GM23338 (cell line): ENCODE results near the gene SEMA4A. TPM values are rescaled to one million over a fixed set of nuclear protein-coding genes. Genes with fewer than 3 reads are reported as not detected.

ENCODE experiments used
- ATAC-seq: fragments of 200-7000 bp; cut with Tn5 transposase; 3 replicates; pipeline ENCODE4 v1.9.1; 2020
- DNase-seq: peaks from one replicate; pipeline ENCODE4 v3.0.0-alpha.2; 2015; ENCODE audit warnings: low spot score
- H2AFZ ChIP-seq: fragments of 200-600 bp; sonication (generic); 2 replicates; pipeline ENCODE4 v1.8.0; 2016; ENCODE audit warnings: antibody characterized with exemption, mild to moderate bottlenecking, moderate library complexity
- H3F3A ChIP-seq: fragments of 200-600 bp; sonication (generic); replicated peaks from 2 replicates; pipeline ENCODE4 v1.8.0; 2017; ENCODE audit warnings: antibody characterized with exemption, mixed run types, low read depth
- H3K27ac ChIP-seq: fragments of 200-600 bp; sonication (generic); 2 replicates; pipeline ENCODE4 v1.6.1; 2016; ENCODE audit warnings: low read depth
- H3K27me3 ChIP-seq: fragments of 200-600 bp; sonication (generic); 2 replicates; pipeline ENCODE4 v1.8.0; 2016; ENCODE audit warnings: mild to moderate bottlenecking, mixed run types, moderate library complexity; ENCODE audit not compliant: insufficient read depth
- H3K36me3 ChIP-seq: fragments of 200-600 bp; sonication (generic); 2 replicates; pipeline ENCODE4 v1.8.0; 2016; ENCODE audit warnings: mild to moderate bottlenecking; ENCODE audit not compliant: insufficient read depth
- H3K4me1 ChIP-seq: fragments of 200-600 bp; sonication (generic); 2 replicates; pipeline ENCODE4 v1.8.0; 2016; ENCODE audit warnings: mild to moderate bottlenecking, moderate library complexity; ENCODE audit not compliant: insufficient read depth
- H3K4me2 ChIP-seq: fragments of 200-600 bp; sonication (generic); 2 replicates; pipeline ENCODE4 v1.7.1; 2017; ENCODE audit warnings: mixed run types
- H3K4me3 ChIP-seq: fragments of 200-600 bp; sonication (generic); 2 replicates; pipeline ENCODE4 v1.6.1; 2016; ENCODE audit warnings: mixed run types
- H3K79me2 ChIP-seq: fragments of 200-600 bp; sonication (generic); replicated peaks from 2 replicates; pipeline ENCODE4 v1.8.0; 2017; ENCODE audit warnings: mild to moderate bottlenecking; ENCODE audit not compliant: insufficient read depth
- H3K9me2 ChIP-seq: fragments of 200-600 bp; sonication (generic); 2 replicates; pipeline ENCODE4 v1.8.0; 2017; ENCODE audit not compliant: insufficient read depth
- H4K20me1 ChIP-seq: fragments of 200-600 bp; sonication (generic); replicated peaks from 2 replicates; pipeline ENCODE4 v1.8.0; 2017; ENCODE audit warnings: mild to moderate bottlenecking; ENCODE audit not compliant: insufficient read depth
- H3K27ac Mint-ChIP-seq: 2 replicates; pipeline ENCODE4 v1.8.0; 2020; ENCODE audit warnings: inconsistent platforms, mild to moderate bottlenecking, moderate library complexity, mixed read lengths
- H3K27me3 Mint-ChIP-seq: 3 replicates; pipeline ENCODE4 v1.8.0; 2022; ENCODE audit warnings: low read depth, mild to moderate bottlenecking, moderate library complexity, mixed read lengths, inconsistent platforms; ENCODE audit not compliant: insufficient read depth, poor library complexity
- H3K36me3 Mint-ChIP-seq: 3 replicates; pipeline ENCODE4 v1.8.0; 2021; ENCODE audit warnings: low read depth, mild to moderate bottlenecking, inconsistent platforms, moderate library complexity, mixed read lengths
- H3K4me1 Mint-ChIP-seq: 3 replicates; pipeline ENCODE4 v1.8.0; 2020; ENCODE audit warnings: mild to moderate bottlenecking, inconsistent platforms, mixed read lengths
- H3K4me3 Mint-ChIP-seq: 3 replicates; pipeline ENCODE4 v1.8.0; 2021; ENCODE audit warnings: moderate library complexity, mild to moderate bottlenecking, inconsistent platforms, mixed read lengths
- H3K9me3 Mint-ChIP-seq: 3 replicates; pipeline ENCODE4 v1.8.0; 2020; ENCODE audit warnings: moderate library complexity, mild to moderate bottlenecking, inconsistent platforms, mixed read lengths
- CREB1 ChIP-seq: fragments of 250-450 bp; sonication (Bioruptor Pico); IDR thresholded peaks from 2 replicates; pipeline ENCODE4 v1.5.0; 2020; ENCODE audit warnings: low read depth, mild to moderate bottlenecking, moderate library complexity
- EZH2 ChIP-seq: fragments of 200-600 bp; sonication (generic); IDR thresholded peaks from one replicate; pipeline ENCODE4 v1.8.0; 2017; ENCODE audit warnings: antibody characterized with exemption, mild to moderate bottlenecking, low read depth; ENCODE audit not compliant: unreplicated experiment
- EZH2phosphoT487 ChIP-seq: fragments of 200-600 bp; sonication (generic); IDR thresholded peaks from one replicate; pipeline ENCODE4 v1.8.1; 2018; ENCODE audit warnings: antibody characterized with exemption; ENCODE audit not compliant: unreplicated experiment
- ZNF331 ChIP-seq: fragments of 250-450 bp; sonication (Bioruptor Pico); IDR thresholded peaks from 2 replicates; pipeline ENCODE4 v1.5.0; 2020; ENCODE audit warnings: low read depth, mild to moderate bottlenecking, moderate library complexity
- polyA plus RNA-seq: library from polyadenylated mRNA; unstranded; fragments of >200 nt; fragmentation: Nextera tagmentation; extraction: Ambion mirVana; gene quantifications from 2 replicates; pipeline ENCODE4 v1.2.1, GENCODE V29; 2016
- total RNA-seq: library from RNA; depleted of rRNA; stranded (reverse); fragments of >200 nt; shearing (Covaris generic); gene quantifications from 2 replicates; pipeline ENCODE4 v1.2.3, GENCODE V29; 2014
- TF ChIP-seq, protein P1 (sequence below): fragments of 250-450 bp; sonication (Bioruptor Pico); IDR thresholded peaks from 2 replicates; pipeline ENCODE4 v1.5.0; 2020; ENCODE audit warnings: mild to moderate bottlenecking, moderate library complexity

Gene SEMA4A
- total and polyA plus RNA-seq, 2 experiments from 2014 or later: 5.5 to 20.2 TPM

DNA sequence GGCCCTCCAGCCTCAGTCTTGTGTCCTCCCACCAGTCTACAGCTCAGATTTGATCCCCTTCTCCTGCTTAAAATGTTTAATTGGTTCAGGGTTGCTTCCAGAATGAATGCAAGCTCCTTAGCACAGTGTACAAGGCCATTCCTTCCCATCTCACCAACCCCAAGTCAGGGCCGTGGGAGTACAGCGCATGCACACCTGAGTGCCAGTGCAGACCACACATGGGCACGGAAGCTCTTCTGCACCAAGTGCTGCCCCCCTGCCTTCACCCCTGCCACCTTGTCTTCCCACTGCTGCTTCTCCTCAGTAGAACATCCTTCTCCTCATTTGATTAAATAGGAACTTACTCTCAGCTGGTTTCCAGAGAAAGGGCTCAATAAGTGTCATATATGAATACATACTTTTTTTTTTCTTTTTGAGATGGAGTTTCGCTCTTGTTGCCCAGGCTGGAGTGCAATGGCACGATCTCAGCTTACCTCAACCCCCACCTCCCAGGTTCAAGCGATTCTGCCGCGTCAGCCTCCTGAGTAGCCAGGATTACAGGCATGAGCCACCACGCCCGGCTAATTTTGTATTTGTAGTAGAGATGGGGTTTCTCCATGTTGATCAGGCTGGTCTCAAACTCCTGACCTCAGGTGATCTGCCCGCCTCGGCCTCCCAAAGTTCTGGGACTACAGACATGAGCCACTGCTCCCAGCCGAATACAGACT is 68.8 kb downstream of the SEMA4A start (continued):
- TF ChIP-seq, protein P1, sequence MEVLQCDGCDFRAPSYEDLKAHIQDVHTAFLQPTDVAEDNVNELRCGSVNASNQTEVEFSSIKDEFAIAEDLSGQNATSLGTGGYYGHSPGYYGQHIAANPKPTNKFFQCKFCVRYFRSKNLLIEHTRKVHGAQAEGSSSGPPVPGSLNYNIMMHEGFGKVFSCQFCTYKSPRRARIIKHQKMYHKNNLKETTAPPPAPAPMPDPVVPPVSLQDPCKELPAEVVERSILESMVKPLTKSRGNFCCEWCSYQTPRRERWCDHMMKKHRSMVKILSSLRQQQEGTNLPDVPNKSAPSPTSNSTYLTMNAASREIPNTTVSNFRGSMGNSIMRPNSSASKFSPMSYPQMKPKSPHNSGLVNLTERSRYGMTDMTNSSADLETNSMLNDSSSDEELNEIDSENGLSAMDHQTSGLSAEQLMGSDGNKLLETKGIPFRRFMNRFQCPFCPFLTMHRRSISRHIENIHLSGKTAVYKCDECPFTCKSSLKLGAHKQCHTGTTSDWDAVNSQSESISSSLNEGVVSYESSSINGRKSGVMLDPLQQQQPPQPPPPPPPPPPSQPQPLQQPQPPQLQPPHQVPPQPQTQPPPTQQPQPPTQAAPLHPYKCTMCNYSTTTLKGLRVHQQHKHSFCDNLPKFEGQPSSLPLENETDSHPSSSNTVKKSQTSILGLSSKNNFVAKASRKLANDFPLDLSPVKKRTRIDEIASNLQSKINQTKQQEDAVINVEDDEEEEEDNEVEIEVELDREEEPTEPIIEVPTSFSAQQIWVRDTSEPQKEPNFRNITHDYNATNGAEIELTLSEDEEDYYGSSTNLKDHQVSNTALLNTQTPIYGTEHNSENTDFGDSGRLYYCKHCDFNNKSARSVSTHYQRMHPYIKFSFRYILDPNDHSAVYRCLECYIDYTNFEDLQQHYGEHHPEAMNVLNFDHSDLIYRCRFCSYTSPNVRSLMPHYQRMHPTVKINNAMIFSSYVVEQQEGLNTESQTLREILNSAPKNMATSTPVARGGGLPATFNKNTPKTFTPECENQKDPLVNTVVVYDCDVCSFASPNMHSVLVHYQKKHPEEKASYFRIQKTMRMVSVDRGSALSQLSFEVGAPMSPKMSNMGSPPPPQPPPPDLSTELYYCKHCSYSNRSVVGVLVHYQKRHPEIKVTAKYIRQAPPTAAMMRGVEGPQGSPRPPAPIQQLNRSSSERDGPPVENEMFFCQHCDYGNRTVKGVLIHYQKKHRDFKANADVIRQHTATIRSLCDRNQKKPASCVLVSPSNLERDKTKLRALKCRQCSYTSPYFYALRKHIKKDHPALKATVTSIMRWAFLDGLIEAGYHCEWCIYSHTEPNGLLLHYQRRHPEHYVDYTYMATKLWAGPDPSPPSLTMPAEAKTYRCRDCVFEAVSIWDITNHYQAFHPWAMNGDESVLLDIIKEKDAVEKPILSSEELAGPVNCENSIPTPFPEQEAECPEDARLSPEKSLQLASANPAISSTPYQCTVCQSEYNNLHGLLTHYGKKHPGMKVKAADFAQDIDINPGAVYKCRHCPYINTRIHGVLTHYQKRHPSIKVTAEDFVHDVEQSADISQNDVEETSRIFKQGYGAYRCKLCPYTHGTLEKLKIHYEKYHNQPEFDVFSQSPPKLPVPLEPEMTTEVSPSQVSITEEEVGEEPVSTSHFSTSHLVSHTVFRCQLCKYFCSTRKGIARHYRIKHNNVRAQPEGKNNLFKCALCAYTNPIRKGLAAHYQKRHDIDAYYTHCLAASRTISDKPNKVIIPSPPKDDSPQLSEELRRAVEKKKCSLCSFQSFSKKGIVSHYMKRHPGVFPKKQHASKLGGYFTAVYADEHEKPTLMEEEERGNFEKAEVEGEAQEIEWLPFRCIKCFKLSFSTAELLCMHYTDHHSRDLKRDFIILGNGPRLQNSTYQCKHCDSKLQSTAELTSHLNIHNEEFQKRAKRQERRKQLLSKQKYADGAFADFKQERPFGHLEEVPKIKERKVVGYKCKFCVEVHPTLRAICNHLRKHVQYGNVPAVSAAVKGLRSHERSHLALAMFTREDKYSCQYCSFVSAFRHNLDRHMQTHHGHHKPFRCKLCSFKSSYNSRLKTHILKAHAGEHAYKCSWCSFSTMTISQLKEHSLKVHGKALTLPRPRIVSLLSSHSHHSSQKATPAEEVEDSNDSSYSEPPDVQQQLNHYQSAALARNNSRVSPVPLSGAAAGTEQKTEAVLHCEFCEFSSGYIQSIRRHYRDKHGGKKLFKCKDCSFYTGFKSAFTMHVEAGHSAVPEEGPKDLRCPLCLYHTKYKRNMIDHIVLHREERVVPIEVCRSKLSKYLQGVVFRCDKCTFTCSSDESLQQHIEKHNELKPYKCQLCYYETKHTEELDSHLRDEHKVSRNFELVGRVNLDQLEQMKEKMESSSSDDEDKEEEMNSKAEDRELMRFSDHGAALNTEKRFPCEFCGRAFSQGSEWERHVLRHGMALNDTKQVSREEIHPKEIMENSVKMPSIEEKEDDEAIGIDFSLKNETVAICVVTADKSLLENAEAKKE: no peak
- TF ChIP-seq EZH2phosphoT487 (no peak), EZH2 (no peak), ZNF331 (CRISPR knock-in tag) (no peak)

DNA sequence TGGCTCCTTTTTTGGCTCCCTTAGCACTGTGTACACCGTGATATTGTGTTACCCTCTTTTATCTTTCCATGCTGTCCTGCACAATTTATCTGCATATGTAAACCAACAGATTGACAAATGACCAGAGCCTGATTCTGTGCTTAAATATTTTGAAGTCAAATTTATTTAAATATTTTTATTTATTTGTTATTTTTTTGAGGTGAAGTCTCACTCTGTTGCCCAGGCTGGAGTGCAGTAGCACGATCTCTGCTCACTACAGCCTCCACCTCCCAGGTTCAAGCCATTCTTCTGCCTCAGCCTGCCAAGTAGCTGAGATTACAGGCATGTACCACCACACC is 72.3 kb downstream of the SEMA4A start:
- Histone ChIP-seq H3K4me1 (no peaks in the 10 kb centered on the region), H3F3A (peaks cover 20% of the 10 kb centered on the region), H3K4me3 (no peak overlapping the region), H3K79me2 (peaks cover 9% of the 10 kb centered on the region; the same call in 1 of the 2 replicates), H3K9me2 (no peaks in the 10 kb centered on the region), H3K36me3 (peaks cover 17% of the 10 kb centered on the region; the same call in 1 of the 2 replicates), H3K4me2 (no peak overlapping the region), H3K27me3 (no peaks in the 10 kb centered on the region), H3K27ac (0 out of 2 replicates have a peak overlapping the region, but pooled peaks have one; percentile 9), H2AFZ (no peak overlapping the region), H4K20me1 (0 out of 2 replicates have a peak, but pooled peaks cover 3% of the 10 kb centered on the region)
- Mint-ChIP-seq H3K27ac (peak overlapping the region; percentile 19), H3K4me1 (peaks cover 4% of the 10 kb centered on the region; the same call in 2 of the 3 replicates), H3K27me3 (no peaks in the 10 kb centered on the region), H3K4me3 (no peak overlapping the region), H3K9me3 (no peaks in the 10 kb centered on the region), H3K36me3 (peaks cover 55% of the 10 kb centered on the region)
- TF ChIP-seq, protein P1: no peak
- TF ChIP-seq CREB1 (CRISPR knock-in tag): no peak
- ATAC-seq: no peak
- no peak for DNase-seq
